ENCODE data around the gene MUSK. TPM values are rescaled to one million over a fixed set of nuclear protein-coding genes. Genes with fewer than 3 reads are reported as not detected.

MUSK gene
- total and polyA plus RNA-seq, 2 donors (not counting 1 experiment from before 2014, with no cell fraction given) = not detected

- Histone ChIP-seq H3K4me2 (replicated peaks; ENCODE audit: low read depth, low read length, poor library complexity, severe bottlenecking) (no peak overlapping the region), H3K9me3 (ENCODE audit: control extremely low read depth in 1 of 3, control insufficient read depth in 2 of 3, insufficient read depth in 1 of 3, low read length in 2 of 3) (no peaks in the 10 kb centered on the region), H3K79me2 (ENCODE audit: control insufficient read depth, insufficient read depth, low read length) (no peaks in the 10 kb centered on the region), H3K27ac (ENCODE audit: low read length in 2 of 2) (no peak overlapping the region), H3K4me1 (ENCODE audit: control insufficient read depth in 2 of 2, insufficient read depth in 2 of 2, low read length in 2 of 2) (no peaks in the 10 kb centered on the region), H2AFZ (ENCODE audit: insufficient read depth, low read depth, low read length, poor library complexity, severe bottlenecking) (no peak overlapping the region), H3K9ac (ENCODE audit: low read length) (no peak overlapping the region), H3K36me3 (replicated peaks in 1 of 2; ENCODE audit: control extremely low read depth in 1 of 2, control insufficient read depth in 1 of 2, extremely low read depth in 1 of 2, insufficient read depth in 2 of 2, low read length in 1 of 2) (no peaks in the 10 kb centered on the region), H4K20me1 (ENCODE audit: control insufficient read depth, insufficient read depth, low read length, poor library complexity, severe bottlenecking) (no peaks in the 10 kb centered on the region), H3K27me3 (replicated peaks in 1 of 4; ENCODE audit: control extremely low read depth in 1 of 4, control insufficient read depth in 3 of 4, insufficient read depth in 4 of 4, low read length in 3 of 4) (no peaks in the 10 kb centered on the region), H3K4me3 (ENCODE audit: control extremely low read depth in 1 of 5, extremely low read depth in 1 of 5, insufficient read depth in 1 of 5, low read depth in 2 of 5, low read length in 4 of 5) (no peak overlapping the region)
- CTCF ChIA-PET = no interaction called here
- intact Hi-C loops (cut with micrococcal nuclease) = no loop called here
- H3K4me3 Mint-ChIP-seq = no peak overlapping the region
- no peak for ATAC-seq (ENCODE audit: low read depth)
- H3K9me3 Mint-ChIP-seq (ENCODE audit: insufficient read depth) = no peaks in the 10 kb centered on the region
- H3K27me3 Mint-ChIP-seq = no peaks in the 10 kb centered on the region
- no peak overlapping the region for H3K27ac Mint-ChIP-seq
- DNase-seq = no peak
- no peak for TF ChIP-seq EZH2 (IDR thresholded peaks at IDR 0.05; ENCODE audit: borderline replicate concordance, insufficient read depth, low read depth, low read length, poor library complexity, severe bottlenecking)
- TF ChIP-seq CTCF (IDR thresholded peaks at IDR 0.05) = no peak
- POLR2A ChIA-PET = no interaction called here
- H3K4me1 Mint-ChIP-seq = no peaks in the 10 kb centered on the region
Observed at GRCh38 chr9:110758201-110758600, 89.6 kb downstream of the MUSK start.

- intact Hi-C loops (cut with micrococcal nuclease) = no loop called here
- WGBS (ENCODE audit: insufficient coverage) = no CpG with 5 or more reads among the region's 2 CpGs
- Histone ChIP-seq H3K36me3 (replicated peaks in 1 of 2; ENCODE audit: control extremely low read depth in 1 of 2, control insufficient read depth in 1 of 2, extremely low read depth in 1 of 2, insufficient read depth in 2 of 2, low read length in 1 of 2) (no peaks in the 10 kb centered on the region), H3K4me1 (ENCODE audit: control insufficient read depth in 2 of 2, insufficient read depth in 2 of 2, low read length in 2 of 2) (no peaks in the 10 kb centered on the region), H3K9me3 (ENCODE audit: control extremely low read depth in 1 of 3, control insufficient read depth in 2 of 3, insufficient read depth in 1 of 3, low read length in 2 of 3) (no peaks in the 10 kb centered on the region), H3K4me3 (ENCODE audit: control extremely low read depth in 1 of 5, extremely low read depth in 1 of 5, insufficient read depth in 1 of 5, low read depth in 2 of 5, low read length in 4 of 5) (no peak overlapping the region), H4K20me1 (ENCODE audit: control insufficient read depth, insufficient read depth, low read length, poor library complexity, severe bottlenecking) (no peaks in the 10 kb centered on the region), H2AFZ (ENCODE audit: insufficient read depth, low read depth, low read length, poor library complexity, severe bottlenecking) (no peak overlapping the region), H3K27ac (ENCODE audit: low read length in 2 of 2) (no peak overlapping the region), H3K4me2 (replicated peaks; ENCODE audit: low read depth, low read length, poor library complexity, severe bottlenecking) (no peak overlapping the region), H3K27me3 (replicated peaks in 1 of 4; ENCODE audit: control extremely low read depth in 1 of 4, control insufficient read depth in 3 of 4, insufficient read depth in 4 of 4, low read length in 3 of 4) (no peaks in the 10 kb centered on the region), H3K79me2 (ENCODE audit: control insufficient read depth, insufficient read depth, low read length) (no peaks in the 10 kb centered on the region), H3K9ac (ENCODE audit: low read length) (no peak overlapping the region)
- CTCF ChIA-PET = no interaction called here
- no peaks in the 10 kb centered on the region for H3K4me1 Mint-ChIP-seq
- POLR2A ChIA-PET = no interaction called here
- no peak for ATAC-seq (ENCODE audit: low read depth)
- no peak for DNase-seq
- no peak overlapping the region for H3K4me3 Mint-ChIP-seq
- no peaks in the 10 kb centered on the region for H3K9me3 Mint-ChIP-seq (ENCODE audit: insufficient read depth)
- no peaks in the 10 kb centered on the region for H3K27me3 Mint-ChIP-seq
- no peak overlapping the region for H3K27ac Mint-ChIP-seq
- TF ChIP-seq CTCF (IDR thresholded peaks at IDR 0.05) (no peak), EZH2 (IDR thresholded peaks at IDR 0.05; ENCODE audit: borderline replicate concordance, insufficient read depth, low read depth, low read length, poor library complexity, severe bottlenecking) (no peak)
Observed at GRCh38 chr9:110762783-110763182, 94.2 kb downstream of the MUSK start.
